BJ (cell line): ENCODE measurements around the gene MRPL52. TPM values are rescaled to one million over a fixed set of nuclear protein-coding genes. Genes with fewer than 3 reads are reported as not detected.

Source experiments
- CTCF ChIA-PET: fragments of 350-600 bp; formaldehyde crosslinking; extraction: SDS; loops from one replicate; lab custom pipeline; 2021; ENCODE audit warnings: antibody characterized with exemption, inconsistent platforms; lab: Yijun Ruan, JAX
- POLR2A ChIA-PET: fragments of 300-600 bp; sonication (Branson Sonifier 250); formaldehyde crosslinking; extraction: SDS; loops from one replicate; lab custom pipeline; 2021; ENCODE audit warnings: antibody characterized with exemption; lab: Charles Lee
- DNase-seq: peaks from one replicate; pipeline ENCODE4 v3.0.0-alpha.2; 2011; ENCODE audit warnings: low read depth
- H3K27me3 ChIP-seq: 2 replicates; pipeline ENCODE4 v1.6.0; 2011; ENCODE audit warnings: low read length; ENCODE audit not compliant: control insufficient read depth, insufficient read depth
- H3K36me3 ChIP-seq: 2 replicates; pipeline ENCODE4 v1.5.1; 2011; ENCODE audit warnings: low read length; ENCODE audit not compliant: control insufficient read depth, insufficient read depth
- H3K4me3 ChIP-seq: 2 replicates; pipeline ENCODE4 v1.5.1; 2011; ENCODE audit warnings: low read depth, mild to moderate bottlenecking, control low read depth, low read length
- CTCF ChIP-seq: IDR thresholded peaks from 2 replicates; pipeline ENCODE4 v1.5.1; 2011; ENCODE audit warnings: low read depth, mild to moderate bottlenecking, control low read depth, inconsistent platforms, low read length, moderate library complexity; ENCODE audit not compliant: insufficient read depth
- polyA plus RNA-seq: library from polyadenylated mRNA; depleted of rRNA; stranded (reverse); fragments of >200 nt; gene quantifications from 2 replicates; pipeline ENCODE4 v1.2.3, GENCODE V29; 2011

MRPL52 gene
- polyA plus RNA-seq, 1 experiment: 66.7 TPM

- no peak for DNase-seq
- Histone ChIP-seq H3K4me3 (no peak overlapping the region), H3K36me3 (no peaks in the 10 kb centered on the region), H3K27me3 (peaks cover 5% of the 10 kb centered on the region)
- TF ChIP-seq CTCF: no peak
- ChIA-PET POLR2A (no interaction called here), CTCF (no interaction called here)
Observed at GRCh38 chr14:22797017-22797917, 32.4 kb upstream of the MRPL52 start.

GRCh38 chr14:22798528-22798927, 31.2 kb upstream of the MRPL52 start:
- CTCF ChIA-PET: interaction anchor here (1.1 kb wide), 1 partner anchor 9 kb away, joined by 3 read pairs; no protein-coding TSS in a partner anchor
- Histone ChIP-seq H3K4me3 (no peak overlapping the region), H3K36me3 (no peaks in the 10 kb centered on the region), H3K27me3 (peaks cover 6% of the 10 kb centered on the region)
- no peak for DNase-seq
- no peak for TF ChIP-seq CTCF
- POLR2A ChIA-PET: interaction anchor here (0.6 kb wide), 1 partner anchor 53 kb away, joined by 3 read pairs; no protein-coding TSS in a partner anchor

GRCh38 chr14:22800346-22800745, 29.3 kb upstream of the MRPL52 start:
- DNase-seq: no peak
- H3K4me3 ChIP-seq: no peak overlapping the region
- H3K27me3 ChIP-seq: peaks cover 7% of the 10 kb centered on the region
- no peak for TF ChIP-seq CTCF
- no peaks in the 10 kb centered on the region for H3K36me3 ChIP-seq
- CTCF ChIA-PET: no interaction called here
- POLR2A ChIA-PET: no interaction called here

GRCh38 chr14:22801716-22802115, 28.0 kb upstream of the MRPL52 start:
- Histone ChIP-seq H3K36me3 (no peaks in the 10 kb centered on the region), H3K27me3 (peaks cover 7% of the 10 kb centered on the region), H3K4me3 (no peak overlapping the region)
- DNase-seq: no peak
- CTCF ChIA-PET: interaction anchor here (1.8 kb wide), 1 partner anchor 52 kb away, joined by 4 read pairs; no protein-coding TSS in a partner anchor
- POLR2A ChIA-PET: interaction anchor here (0.6 kb wide), 1 partner anchor 10 kb away, joined by 4 read pairs; no protein-coding TSS in a partner anchor
- TF ChIP-seq CTCF: no peak
